GM18505 (cell line): Measurements from ENCODE around the gene RAB29.

Source experiments
- ATAC-seq: cut with Tn5 transposase; IDR thresholded peaks from one replicate; pipeline ENCODE4 v1.9.1; 2021; ENCODE audit not compliant: unreplicated experiment
- POLR2A ChIP-seq: IDR thresholded peaks from 4 replicates; pipeline ENCODE4 v1.6.1; 2011; ENCODE audit warnings: borderline replicate concordance; ENCODE audit not compliant: insufficient read depth, insufficient read length; ENCODE audit errors: extremely low read depth

RAB29 gene

DNA sequence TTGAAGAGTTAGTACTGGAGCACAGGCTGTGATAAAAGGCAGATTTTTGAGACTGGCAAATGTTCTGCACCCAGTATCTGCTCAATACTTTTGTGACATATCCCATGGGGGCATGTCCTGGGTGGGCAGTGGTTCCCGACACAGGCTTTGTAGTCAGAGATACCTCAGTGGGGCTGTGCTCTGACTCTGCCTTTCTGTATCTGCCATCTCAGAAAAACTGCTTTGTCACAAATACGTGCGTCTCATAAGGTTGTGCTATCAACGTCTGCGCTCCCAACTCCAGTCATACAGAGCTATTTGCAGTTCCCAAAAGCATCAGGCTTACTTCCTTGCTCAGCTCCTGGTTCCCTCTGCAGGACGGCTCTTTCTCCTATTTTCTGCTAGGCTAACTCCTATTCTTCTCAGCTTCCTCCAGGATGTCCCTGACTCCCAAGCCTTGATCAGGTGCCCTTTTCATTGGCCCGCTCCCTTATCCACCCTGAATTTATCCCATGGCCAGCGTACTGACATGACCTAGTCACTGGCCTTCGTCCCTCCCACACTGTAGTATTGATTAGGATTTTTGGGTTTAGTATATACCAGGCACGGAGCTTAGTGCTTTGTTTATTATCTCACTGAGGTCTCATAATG, 12.1 kb upstream of the RAB29 start:
- TF ChIP-seq POLR2A = no peak
- ATAC-seq = no peak

DNA sequence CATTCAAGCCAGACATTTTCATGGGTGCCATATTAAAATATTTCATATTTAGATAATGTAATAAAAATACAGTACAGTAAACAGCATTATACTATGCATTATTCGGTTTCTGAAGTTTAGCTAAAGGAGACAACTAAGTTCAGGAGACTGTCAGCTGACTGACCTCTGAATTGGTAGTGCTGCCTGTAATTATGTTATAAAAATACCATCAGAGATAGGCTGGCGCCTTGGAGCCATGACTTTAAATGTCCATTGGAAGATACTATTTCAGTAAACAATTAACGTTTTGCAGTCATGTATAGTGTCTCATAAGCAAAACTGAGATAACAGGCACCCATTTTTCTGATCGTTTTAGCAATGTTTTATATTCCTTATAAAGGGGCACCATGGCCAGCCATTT, 11.3 kb upstream of the RAB29 start:
- ATAC-seq = no peak
- no peak for TF ChIP-seq POLR2A

DNA sequence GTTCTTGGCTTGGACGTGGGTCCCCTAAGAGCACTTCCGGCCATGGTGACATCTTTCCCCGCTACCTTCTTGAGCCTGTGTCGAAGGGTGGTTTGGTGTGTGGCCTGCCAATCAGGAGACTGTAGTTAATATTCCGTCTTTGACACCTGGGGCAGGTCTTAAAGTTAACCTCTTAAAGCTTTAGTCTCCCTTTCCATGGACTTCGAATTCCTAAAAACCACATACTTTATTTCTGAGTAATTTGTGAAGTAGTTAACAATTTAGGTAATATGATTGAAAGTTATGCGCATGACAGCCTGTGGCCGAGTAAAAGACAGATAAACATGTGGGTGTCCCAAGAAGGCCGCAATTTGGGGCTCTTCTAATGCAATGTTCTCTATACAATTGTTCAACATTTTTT, 10.2 kb upstream of the RAB29 start:
- TF ChIP-seq POLR2A = no peak
- no peak for ATAC-seq

DNA sequence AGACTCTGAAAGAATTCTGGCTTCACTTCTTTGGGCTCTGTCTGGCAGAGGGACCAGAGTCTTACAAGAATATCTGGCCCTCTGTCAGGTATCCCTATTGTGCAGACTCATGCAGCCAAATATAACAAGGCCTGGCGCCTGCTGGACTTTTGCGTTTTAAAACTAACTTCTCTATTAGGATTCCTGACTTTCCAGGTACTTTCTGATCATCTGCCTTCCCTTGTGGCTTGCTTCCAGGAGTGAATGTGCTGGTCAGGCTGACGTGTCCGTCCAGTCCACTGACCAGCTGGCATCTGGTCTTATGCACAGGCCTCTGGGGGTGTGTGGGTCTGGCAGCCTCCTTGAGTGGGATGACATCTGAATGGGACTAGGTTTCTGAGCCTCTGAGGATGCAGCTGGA, 8.6 kb upstream of the RAB29 start:
- no peak for TF ChIP-seq POLR2A
- no peak for ATAC-seq

DNA sequence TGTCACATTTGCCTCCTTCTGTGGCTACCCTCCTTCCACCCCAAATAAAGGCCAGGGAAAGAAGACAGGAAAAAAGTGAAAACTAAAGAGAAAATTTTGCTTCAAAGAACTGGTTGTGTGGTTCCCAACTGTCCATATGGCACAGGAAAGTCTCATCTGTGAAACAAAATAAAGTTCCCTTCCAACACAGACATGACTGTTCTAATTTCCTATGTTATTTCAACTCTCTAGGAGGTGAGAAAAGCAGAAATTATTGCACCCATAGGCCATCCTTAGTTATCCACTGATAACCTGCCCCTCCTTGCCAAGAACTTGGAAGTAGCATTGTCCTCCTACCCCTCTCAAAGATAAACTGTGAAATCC, 8.1 kb upstream of the RAB29 start:
- no peak for TF ChIP-seq POLR2A
- no peak for ATAC-seq

DNA sequence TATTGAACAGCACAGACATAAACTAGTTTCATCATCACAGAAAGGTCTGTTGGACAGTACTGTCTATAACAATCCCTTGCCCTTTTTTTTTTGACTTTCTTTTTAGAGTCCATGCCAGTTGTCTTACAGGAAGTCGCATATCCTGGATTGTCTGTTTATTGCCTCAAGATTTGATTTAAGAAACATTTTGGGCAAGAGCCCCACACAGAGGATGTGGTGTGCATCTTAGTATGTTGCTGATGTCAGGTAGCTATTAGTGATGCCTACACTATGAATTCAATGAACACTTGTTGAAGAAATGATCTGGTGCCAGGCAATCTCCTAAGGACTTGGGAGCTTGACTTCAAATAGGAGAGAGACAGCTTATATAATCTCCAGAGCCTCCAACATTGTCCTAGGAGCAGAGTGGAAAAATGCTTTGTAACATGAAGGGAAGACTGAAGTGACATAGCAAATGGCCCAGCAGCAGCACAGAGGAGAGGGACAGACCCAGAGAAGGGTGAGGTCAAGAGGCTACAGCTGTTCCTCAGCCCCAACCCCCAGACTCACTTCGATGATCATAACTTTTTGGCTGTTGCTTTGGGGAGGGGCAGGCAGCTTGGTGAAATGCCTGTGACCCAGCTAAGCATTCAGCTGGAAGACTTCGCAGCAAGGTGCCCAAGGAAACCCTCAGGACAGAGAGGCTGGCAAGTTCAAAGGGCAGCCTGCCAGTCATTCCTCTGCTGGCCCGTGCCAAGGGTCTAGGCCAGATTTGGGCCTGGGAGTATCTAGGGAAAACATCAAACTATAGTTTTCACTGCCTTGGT, 7.5 kb upstream of the RAB29 start:
- ATAC-seq = no peak
- no peak for TF ChIP-seq POLR2A

DNA sequence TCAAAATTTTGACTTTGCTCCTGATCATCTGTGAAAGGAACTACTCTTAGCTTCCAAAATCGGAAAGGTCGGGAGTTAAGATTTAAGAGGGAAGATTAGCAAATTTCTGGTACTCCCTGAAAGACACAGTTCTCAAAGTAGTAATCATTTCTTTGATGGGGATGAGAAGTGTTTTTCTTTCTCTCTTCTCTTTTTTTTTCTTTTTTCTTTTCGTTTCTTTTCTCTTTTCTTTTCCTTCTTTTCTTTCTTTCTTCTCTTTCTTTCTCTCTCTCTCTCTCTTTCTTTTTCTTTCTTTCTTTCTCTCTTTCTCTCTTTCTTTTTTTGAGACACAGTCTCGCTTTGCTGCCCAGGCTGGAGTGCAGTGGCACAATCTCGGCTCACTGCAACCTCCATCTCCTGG, 5.1 kb upstream of the RAB29 start:
- ATAC-seq = no peak
- no peak for TF ChIP-seq POLR2A

DNA sequence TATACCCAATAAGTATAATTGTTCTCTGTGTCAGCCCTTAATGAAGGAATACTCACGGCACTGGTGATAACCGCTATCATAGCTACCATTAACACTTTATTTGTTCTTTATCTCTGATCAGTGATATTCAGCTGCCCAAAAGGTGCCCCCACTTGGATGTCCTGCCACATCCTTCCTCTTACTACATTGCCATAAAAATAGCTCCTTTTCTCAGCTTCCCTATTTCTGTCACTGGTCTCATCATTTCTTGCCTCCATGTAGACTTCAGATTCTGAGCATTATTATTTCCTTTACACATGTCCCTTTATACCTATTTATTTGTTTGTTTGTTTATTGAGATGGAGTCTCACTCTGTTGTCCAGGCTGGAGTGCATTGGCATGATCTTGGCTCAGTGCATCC, 2.7 kb upstream of the RAB29 start:
- no peak for TF ChIP-seq POLR2A
- no peak for ATAC-seq

DNA sequence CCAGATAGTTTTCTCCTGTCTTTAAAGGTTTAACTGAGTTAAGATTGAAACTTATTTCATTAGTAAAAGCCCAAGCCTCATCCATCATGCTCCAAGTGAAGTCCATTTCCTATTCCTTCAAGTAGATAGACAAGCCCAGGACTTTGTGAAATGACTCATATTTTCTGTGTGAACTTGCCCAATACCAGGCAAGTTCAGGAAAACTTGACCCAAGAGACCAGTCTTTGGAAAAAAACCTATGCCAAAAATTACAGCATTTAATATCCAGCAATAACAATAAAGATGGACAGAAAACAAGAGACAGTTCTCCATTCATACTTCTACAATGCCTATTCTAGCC, 405 bp upstream of the RAB29 start:
- TF ChIP-seq POLR2A = no peak
- no peak for ATAC-seq

DNA sequence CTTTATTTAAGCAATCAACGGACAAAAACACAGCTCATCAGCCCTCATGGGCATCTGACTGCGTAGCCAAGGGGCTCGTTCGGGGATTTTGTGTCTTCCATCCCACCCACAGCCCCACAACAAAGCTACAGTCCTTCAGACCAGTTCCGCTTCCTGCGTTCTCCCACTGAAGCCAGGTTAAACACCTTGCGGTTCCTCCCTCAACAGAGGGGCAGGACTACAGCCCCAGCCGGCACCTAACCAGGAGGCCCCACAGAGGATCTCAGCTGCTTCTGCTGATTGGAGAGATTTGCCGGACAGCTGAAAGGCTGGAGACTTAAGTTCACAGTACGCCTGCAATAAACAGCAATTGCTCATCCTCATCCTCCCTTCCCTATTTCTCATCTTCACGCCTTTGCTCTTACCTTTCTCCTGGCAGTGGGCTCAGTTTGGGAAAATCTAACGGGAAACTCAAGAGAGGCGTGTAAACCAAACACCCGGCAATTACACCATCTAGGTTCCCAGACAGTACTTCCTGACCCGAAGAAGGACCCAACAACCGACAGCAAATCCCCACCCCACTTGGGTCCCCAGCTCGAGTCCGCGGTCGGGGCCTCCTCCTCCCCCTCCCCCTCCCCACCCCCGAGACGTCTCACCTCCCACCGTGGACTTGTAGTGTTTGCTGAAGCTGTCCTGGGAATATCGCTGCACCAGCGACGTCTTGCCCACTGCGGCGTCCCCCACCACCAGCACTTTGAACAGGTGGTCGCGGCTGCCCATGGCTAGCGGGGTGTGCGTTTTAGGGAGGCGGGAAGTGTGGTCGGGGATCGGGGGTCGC, 876 bp downstream of the RAB29 start:
- no peak for ATAC-seq
- peak; percentile 16 for TF ChIP-seq POLR2A

DNA sequence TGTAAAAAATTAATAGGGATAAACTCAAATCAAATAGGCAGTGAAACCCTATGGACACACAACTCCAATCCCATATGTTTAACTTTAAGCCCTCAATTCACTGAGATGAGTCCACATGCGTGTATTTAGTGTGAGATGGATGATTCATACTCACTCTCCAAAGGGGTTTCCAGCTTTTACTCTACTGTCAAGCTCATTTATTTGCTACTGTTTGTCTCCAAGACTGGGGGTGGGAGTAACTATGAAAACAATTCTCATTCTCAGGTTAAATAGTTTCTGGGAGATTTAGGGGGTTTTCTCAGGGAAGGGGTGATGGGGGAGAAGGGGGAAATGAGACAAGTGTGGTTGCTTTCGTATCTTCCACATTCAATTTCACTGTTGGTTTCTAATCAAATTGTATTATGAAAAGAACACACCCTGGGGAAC, 2.7 kb downstream of the RAB29 start:
- TF ChIP-seq POLR2A = no peak
- ATAC-seq = no peak

DNA sequence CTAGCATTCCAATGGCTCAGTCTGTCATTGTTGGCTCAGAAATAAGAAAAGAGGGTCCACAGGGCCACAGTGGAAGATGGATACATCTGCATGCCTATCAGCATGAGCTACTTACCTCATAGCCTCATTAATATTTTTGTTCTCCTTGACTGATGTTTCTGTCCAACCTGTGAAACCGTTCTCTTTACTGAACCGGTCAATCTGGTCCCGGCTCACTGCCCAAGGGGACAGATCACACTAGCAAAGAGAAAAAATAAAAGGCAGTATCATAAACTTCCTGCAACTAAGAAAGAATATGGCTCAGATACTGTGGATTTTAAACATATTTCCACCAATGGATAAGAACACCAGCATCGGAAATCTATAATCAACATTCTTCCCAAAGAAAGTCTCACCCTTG, 4.7 kb downstream of the RAB29 start:
- ATAC-seq = no peak
- no peak for TF ChIP-seq POLR2A

DNA sequence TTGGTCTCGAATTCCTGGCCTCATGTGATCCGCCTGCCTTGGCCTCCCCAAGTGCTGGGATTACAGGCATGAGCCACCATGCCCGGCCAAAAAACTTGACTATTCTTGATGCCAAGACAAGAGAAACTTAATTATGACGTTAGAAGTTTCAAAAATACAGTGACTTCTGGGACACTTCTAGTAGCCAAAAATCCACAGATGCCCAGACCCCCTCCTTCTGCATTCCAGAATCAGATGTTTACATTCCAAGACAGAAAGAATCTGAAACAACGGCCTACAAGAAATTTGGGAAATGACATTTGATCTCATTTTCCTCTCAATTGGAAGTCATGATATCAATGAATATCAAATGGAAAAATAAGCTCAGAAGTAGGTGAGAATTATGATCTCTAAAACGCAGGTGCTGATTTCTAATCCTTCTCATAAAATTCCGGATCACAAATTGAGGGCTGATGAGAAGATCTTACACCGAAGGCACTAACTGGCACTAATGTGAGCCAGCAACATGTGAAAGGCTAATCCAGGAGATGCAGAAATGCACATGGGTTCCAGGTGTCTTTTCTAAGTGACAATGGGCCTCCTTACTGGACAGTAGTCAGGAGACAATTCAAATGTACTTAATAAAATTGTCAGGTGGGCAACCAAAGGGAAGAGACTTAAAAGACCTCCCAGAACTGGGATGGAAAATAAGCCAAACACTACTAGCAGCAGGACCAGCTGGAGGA, 5.5 kb downstream of the RAB29 start:
- TF ChIP-seq POLR2A = no peak
- no peak for ATAC-seq
